Ishikawa (cell line): ENCODE measurements around the gene FTH1.

ENCODE experiments used
- CEBPB ChIP-seq: IDR thresholded peaks from 2 replicates; pipeline ENCODE4 v1.6.1; 2012
- CREB1 ChIP-seq: IDR thresholded peaks from 2 replicates; pipeline ENCODE4 v1.6.1; 2012; ENCODE audit warnings: low read depth
- EGR1 ChIP-seq: IDR thresholded peaks from 2 replicates; pipeline ENCODE4 v1.6.1; 2012
- EP300 ChIP-seq: IDR thresholded peaks from 2 replicates; pipeline ENCODE4 v1.6.1; 2012; ENCODE audit warnings: borderline replicate concordance
- RAD21 ChIP-seq: IDR thresholded peaks from 2 replicates; pipeline ENCODE4 v1.6.1; 2012; ENCODE audit warnings: low read depth
- TAF1 ChIP-seq: IDR thresholded peaks from 2 replicates; pipeline ENCODE4 v1.6.1; 2012; ENCODE audit warnings: low read depth, mild to moderate bottlenecking
- YY1 ChIP-seq: IDR thresholded peaks from 2 replicates; pipeline ENCODE4 v1.6.1; 2012; ENCODE audit warnings: low read depth
- TF ChIP-seq, protein P1 (sequence below): IDR thresholded peaks from 2 replicates; pipeline ENCODE4 v1.6.1; 2012; ENCODE audit warnings: low read depth, mild to moderate bottlenecking
- TF ChIP-seq, protein P2 (sequence below): IDR thresholded peaks from 2 replicates; pipeline ENCODE4 v1.6.1; 2012

DNA sequence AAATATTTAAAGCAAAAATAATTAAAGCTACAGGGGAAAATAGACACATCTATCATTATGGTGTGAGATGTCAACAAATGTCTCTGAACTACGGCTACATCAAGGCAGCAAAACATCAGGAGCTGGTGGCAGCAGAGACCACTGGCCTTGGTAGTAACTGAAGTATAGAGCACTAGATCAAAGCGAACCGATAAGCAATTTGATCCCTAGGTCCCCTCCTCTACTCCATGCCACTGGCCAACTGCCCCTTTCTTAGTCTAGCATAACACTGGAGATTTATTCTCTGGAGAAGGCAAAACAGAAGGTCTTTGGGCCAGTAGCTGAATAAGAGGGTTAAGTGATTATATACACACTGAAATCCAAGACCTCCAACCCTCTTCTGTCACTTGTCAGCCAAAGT lies 36.5 kb downstream of the FTH1 start:
- TF ChIP-seq TAF1 (no peak), EGR1 (no peak), CREB1 (no peak), CEBPB (no peak), RAD21 (no peak), EP300 (no peak), YY1 (no peak)
- TF ChIP-seq, protein P1, sequence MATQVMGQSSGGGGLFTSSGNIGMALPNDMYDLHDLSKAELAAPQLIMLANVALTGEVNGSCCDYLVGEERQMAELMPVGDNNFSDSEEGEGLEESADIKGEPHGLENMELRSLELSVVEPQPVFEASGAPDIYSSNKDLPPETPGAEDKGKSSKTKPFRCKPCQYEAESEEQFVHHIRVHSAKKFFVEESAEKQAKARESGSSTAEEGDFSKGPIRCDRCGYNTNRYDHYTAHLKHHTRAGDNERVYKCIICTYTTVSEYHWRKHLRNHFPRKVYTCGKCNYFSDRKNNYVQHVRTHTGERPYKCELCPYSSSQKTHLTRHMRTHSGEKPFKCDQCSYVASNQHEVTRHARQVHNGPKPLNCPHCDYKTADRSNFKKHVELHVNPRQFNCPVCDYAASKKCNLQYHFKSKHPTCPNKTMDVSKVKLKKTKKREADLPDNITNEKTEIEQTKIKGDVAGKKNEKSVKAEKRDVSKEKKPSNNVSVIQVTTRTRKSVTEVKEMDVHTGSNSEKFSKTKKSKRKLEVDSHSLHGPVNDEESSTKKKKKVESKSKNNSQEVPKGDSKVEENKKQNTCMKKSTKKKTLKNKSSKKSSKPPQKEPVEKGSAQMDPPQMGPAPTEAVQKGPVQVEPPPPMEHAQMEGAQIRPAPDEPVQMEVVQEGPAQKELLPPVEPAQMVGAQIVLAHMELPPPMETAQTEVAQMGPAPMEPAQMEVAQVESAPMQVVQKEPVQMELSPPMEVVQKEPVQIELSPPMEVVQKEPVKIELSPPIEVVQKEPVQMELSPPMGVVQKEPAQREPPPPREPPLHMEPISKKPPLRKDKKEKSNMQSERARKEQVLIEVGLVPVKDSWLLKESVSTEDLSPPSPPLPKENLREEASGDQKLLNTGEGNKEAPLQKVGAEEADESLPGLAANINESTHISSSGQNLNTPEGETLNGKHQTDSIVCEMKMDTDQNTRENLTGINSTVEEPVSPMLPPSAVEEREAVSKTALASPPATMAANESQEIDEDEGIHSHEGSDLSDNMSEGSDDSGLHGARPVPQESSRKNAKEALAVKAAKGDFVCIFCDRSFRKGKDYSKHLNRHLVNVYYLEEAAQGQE: no peak
- TF ChIP-seq, protein P2, sequence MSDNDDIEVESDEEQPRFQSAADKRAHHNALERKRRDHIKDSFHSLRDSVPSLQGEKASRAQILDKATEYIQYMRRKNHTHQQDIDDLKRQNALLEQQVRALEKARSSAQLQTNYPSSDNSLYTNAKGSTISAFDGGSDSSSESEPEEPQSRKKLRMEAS: no peak
